H9 (cell line): Measurements from ENCODE around the gene TOP3B. TPM values are rescaled to one million over a fixed set of nuclear protein-coding genes. Genes with fewer than 3 reads are reported as not detected.

Experiments used
- DNase-seq: peaks from one replicate; pipeline ENCODE4 v3.0.0-alpha.2; 2017
- H2AFZ ChIP-seq: one replicate; pipeline ENCODE4 v1.6.1; 2013; ENCODE audit warnings: mild to moderate bottlenecking, low read length, control low read depth, moderate library complexity
- H2AK5ac ChIP-seq: 2 replicates; pipeline ENCODE4 v1.6.1; 2013; ENCODE audit warnings: low read length, control low read depth, mixed read lengths; ENCODE audit not compliant: insufficient read length
- H2BK120ac ChIP-seq: one replicate; pipeline ENCODE4 v1.6.1; 2013; ENCODE audit warnings: low read depth, mild to moderate bottlenecking, low read length, control low read depth, inconsistent platforms; ENCODE audit not compliant: poor library complexity, severe bottlenecking
- H2BK12ac ChIP-seq: 2 replicates; pipeline ENCODE4 v1.6.1; 2013; ENCODE audit warnings: low read length, control low read depth, mixed read lengths, low read depth; ENCODE audit not compliant: insufficient read length
- H2BK15ac ChIP-seq: 2 replicates; pipeline ENCODE4 v1.6.1; 2013; ENCODE audit warnings: low read depth, low read length, control low read depth
- H2BK20ac ChIP-seq: one replicate; pipeline ENCODE4 v1.6.1; 2013; ENCODE audit warnings: low read depth, mild to moderate bottlenecking, low read length, control low read depth, inconsistent platforms; ENCODE audit not compliant: poor library complexity, severe bottlenecking
- H2BK5ac ChIP-seq: 2 replicates; pipeline ENCODE4 v1.6.1; 2013; ENCODE audit warnings: low read length, control low read depth, mixed read lengths; ENCODE audit not compliant: insufficient read length
- H3K14ac ChIP-seq: 2 replicates; pipeline ENCODE4 v1.6.1; 2013; ENCODE audit warnings: low read length, control low read depth; ENCODE audit not compliant: insufficient read depth
- H3K18ac ChIP-seq: 2 replicates; pipeline ENCODE4 v1.6.1; 2013; ENCODE audit warnings: low read depth, mild to moderate bottlenecking, mixed read lengths, low read length, control low read depth; ENCODE audit not compliant: insufficient read length
- H3K23ac ChIP-seq: 2 replicates; pipeline ENCODE4 v1.6.1; 2013; ENCODE audit warnings: low read length, control low read depth, mixed read lengths, low read depth; ENCODE audit not compliant: insufficient read length
- H3K23me2 ChIP-seq: 2 replicates; pipeline ENCODE4 v1.6.1; 2013; ENCODE audit warnings: low read depth, mild to moderate bottlenecking, mixed read lengths, low read length, control low read depth; ENCODE audit not compliant: insufficient read length, poor library complexity, severe bottlenecking
- H3K27ac ChIP-seq: 2 replicates; pipeline ENCODE4 v1.5.1; 2013; ENCODE audit warnings: low read length, control low read depth, mixed read lengths, low read depth; ENCODE audit not compliant: insufficient read length
- H3K27me3 ChIP-seq: 2 replicates; pipeline ENCODE4 v1.6.1; 2013; ENCODE audit warnings: low read length, control low read depth, inconsistent platforms; ENCODE audit not compliant: insufficient read depth
- H3K4ac ChIP-seq: 2 replicates; pipeline ENCODE4 v1.6.1; 2013; ENCODE audit warnings: low read depth, mild to moderate bottlenecking, control low read depth, inconsistent platforms, low read length, moderate library complexity
- H3K4me1 ChIP-seq: 2 replicates; pipeline ENCODE4 v1.6.1; 2013; ENCODE audit warnings: low read length, control low read depth, inconsistent platforms; ENCODE audit not compliant: insufficient read depth
- H3K4me2 ChIP-seq: 2 replicates; pipeline ENCODE4 v1.6.1; 2013; ENCODE audit warnings: low read length, control low read depth, mixed read lengths; ENCODE audit not compliant: insufficient read length, insufficient read depth
- H3K56ac ChIP-seq: 2 replicates; pipeline ENCODE4 v1.6.1; 2013; ENCODE audit warnings: low read depth, mild to moderate bottlenecking, mixed read lengths, low read length, control low read depth; ENCODE audit not compliant: insufficient read length
- H3K79me1 ChIP-seq: 2 replicates; pipeline ENCODE4 v1.6.1; 2013; ENCODE audit warnings: low read depth, mild to moderate bottlenecking, moderate library complexity, low read length, control low read depth, inconsistent platforms; ENCODE audit not compliant: insufficient read depth, poor library complexity, severe bottlenecking
- H3K79me2 ChIP-seq: 2 replicates; pipeline ENCODE4 v1.6.1; 2013; ENCODE audit warnings: low read length, control low read depth, inconsistent platforms; ENCODE audit not compliant: insufficient read depth
- H3K9ac ChIP-seq: 2 replicates; pipeline ENCODE4 v1.6.1; 2013; ENCODE audit warnings: low read length, control low read depth, mixed read lengths; ENCODE audit not compliant: insufficient read length; ENCODE audit errors: extremely low read depth
- H3K9me3 ChIP-seq: one replicate; pipeline ENCODE4 v1.6.1; 2013; ENCODE audit warnings: low read depth, low read length, inconsistent platforms; ENCODE audit not compliant: control insufficient read depth
- H3T11ph ChIP-seq: one replicate; pipeline ENCODE4 v1.6.1; 2013; ENCODE audit warnings: mild to moderate bottlenecking, low read length, control low read depth, inconsistent platforms
- H4K20me1 ChIP-seq: one replicate; pipeline ENCODE4 v1.6.1; 2013; ENCODE audit not compliant: control insufficient read depth, insufficient read length, insufficient read depth
- H4K5ac ChIP-seq: 2 replicates; pipeline ENCODE4 v1.6.1; 2013; ENCODE audit warnings: low read depth, mild to moderate bottlenecking, mixed read lengths, low read length, control low read depth; ENCODE audit not compliant: insufficient read length
- H4K8ac ChIP-seq: replicated peaks from 2 replicates; pipeline ENCODE4 v1.6.1; 2013; ENCODE audit warnings: low read length, control low read depth, mixed read lengths, low read depth; ENCODE audit not compliant: insufficient read length
- H4K91ac ChIP-seq: 2 replicates; pipeline ENCODE4 v1.6.1; 2013; ENCODE audit warnings: low read depth, mild to moderate bottlenecking, moderate library complexity, mixed read lengths, low read length, control low read depth; ENCODE audit not compliant: insufficient read length
- H3K27ac Mint-ChIP-seq, 3 experiments: 2 replicates in 2 of 3; 3 replicates in 1 of 3; pipeline ENCODE4 v1.8.0; 2020 to 2021; ENCODE audit warnings: mixed read lengths in 3 of 3, mild to moderate bottlenecking in 1 of 3, moderate library complexity in 1 of 3
- H3K27me3 Mint-ChIP-seq: 2 replicates; pipeline ENCODE4 v1.8.0; 2021; ENCODE audit warnings: low read depth, mild to moderate bottlenecking, moderate library complexity, mixed read lengths
- H3K36me3 Mint-ChIP-seq, 3 experiments: 2 replicates in 2 of 3; 3 replicates in 1 of 3; pipeline ENCODE4 v1.8.0; 2020 to 2021; ENCODE audit warnings: low read depth in 3 of 3, mixed read lengths in 3 of 3; ENCODE audit not compliant: insufficient read depth in 1 of 3
- H3K4me1 Mint-ChIP-seq, 2 experiments: 2 replicates each; pipeline ENCODE4 v1.8.0; 2020; ENCODE audit warnings: mixed read lengths in 2 of 2
- H3K4me3 Mint-ChIP-seq, 2 experiments: 2 replicates in 1 of 2; 3 replicates in 1 of 2; pipeline ENCODE4 v1.8.0; 2020 to 2021; ENCODE audit warnings: mild to moderate bottlenecking in 2 of 2, mixed read lengths in 2 of 2, moderate library complexity in 1 of 2
- H3K9me3 Mint-ChIP-seq, 2 experiments: 2 replicates in 1 of 2; 3 replicates in 1 of 2; pipeline ENCODE4 v1.8.0; 2020; ENCODE audit warnings: mild to moderate bottlenecking in 2 of 2, mixed read lengths in 2 of 2, moderate library complexity in 1 of 2
- WGBS: extraction: QIAGEN DNeasy Blood & Tissue Kit; methylation state at CpG from one replicate; pipeline ENCODE4 v1.1.7; 2013; ENCODE audit warnings: missing lambda C conversion rate, low lambda C conversion rate, mixed read lengths; ENCODE audit not compliant: insufficient read length; ENCODE audit errors: extremely low coverage; 5-methylcytosine and 5-hydroxymethylcytosine counted together
- total RNA-seq: library from RNA; stranded (reverse); gene quantifications from 2 replicates; pipeline ENCODE4 v1.2.1, GENCODE V29; 2021
- TF ChIP-seq, protein P1 (sequence below): fragments of 200-600 bp; sonication (generic); conservative IDR thresholded peaks from 3 replicates; pipeline ENCODE4 v1.8.0; 2021; ENCODE audit warnings: antibody characterized with exemption, mild to moderate bottlenecking

The TOP3B gene
- total RNA-seq, 1 experiment from 2014 or later: 55.2 TPM

DNA sequence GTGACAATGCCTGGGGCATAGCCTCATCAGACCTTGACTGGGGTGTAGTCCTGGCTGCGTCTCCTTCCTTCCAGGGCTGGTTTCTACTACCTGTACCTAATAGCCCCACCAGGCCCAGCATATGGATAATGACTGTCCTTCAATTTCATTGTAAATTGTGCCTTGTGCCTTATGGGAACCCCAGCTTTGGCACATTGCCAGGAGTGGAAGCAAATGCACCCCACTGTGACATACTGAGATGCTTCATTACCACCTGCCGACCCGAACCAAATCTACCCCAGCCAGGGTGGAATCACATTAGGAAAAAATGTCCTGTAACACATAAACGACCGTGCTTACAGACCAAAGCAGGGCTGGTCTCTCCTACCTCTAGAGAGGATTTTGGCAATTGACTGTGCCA is 7.3 kb downstream of the TOP3B start:
- no peak overlapping the region for H3K4ac ChIP-seq
- DNase-seq: no peak

More for the DNA sequence above, 7.3 kb downstream of the TOP3B start:
- Histone ChIP-seq H3K27ac (no peak overlapping the region), H2BK15ac (no peak overlapping the region), H2AFZ (no peak overlapping the region), H4K5ac (no peak overlapping the region), H2BK12ac (no peak overlapping the region), H3K79me2 (no peaks in the 10 kb centered on the region), H3K79me1 (no peaks in the 10 kb centered on the region), H3K4me2 (no peak overlapping the region), H3K4me1 (no peaks in the 10 kb centered on the region), H3K23ac (no peak overlapping the region), H4K8ac (no peak overlapping the region), H2BK5ac (no peak overlapping the region), H3K9ac (no peak overlapping the region), H3K27me3 (no peaks in the 10 kb centered on the region; the same call in 1 of the 2 replicates), H3K18ac (no peak overlapping the region), H3K56ac (no peak overlapping the region), H4K91ac (no peak overlapping the region), H2BK120ac (no peak overlapping the region), H4K20me1 (no peaks in the 10 kb centered on the region), H3K14ac (no peak overlapping the region), H2AK5ac (no peak overlapping the region), H2BK20ac (no peak overlapping the region), H3K9me3 (no peaks in the 10 kb centered on the region), H3T11ph (no peak overlapping the region), H3K23me2 (no peaks in the 10 kb centered on the region)
- H3K4me3 Mint-ChIP-seq: no peak overlapping the region
- H3K27ac Mint-ChIP-seq: no peak overlapping the region
- H3K4me1 Mint-ChIP-seq: no peaks in the 10 kb centered on the region
- H3K9me3 Mint-ChIP-seq: no peaks in the 10 kb centered on the region
- H3K36me3 Mint-ChIP-seq: peaks cover 31 to 66% (median 62%) of the 10 kb centered on the region in 3 experiments; a peak in 6 of 7 replicates
- H3K27me3 Mint-ChIP-seq: peaks cover 2% of the 10 kb centered on the region
- TF ChIP-seq, protein P1, sequence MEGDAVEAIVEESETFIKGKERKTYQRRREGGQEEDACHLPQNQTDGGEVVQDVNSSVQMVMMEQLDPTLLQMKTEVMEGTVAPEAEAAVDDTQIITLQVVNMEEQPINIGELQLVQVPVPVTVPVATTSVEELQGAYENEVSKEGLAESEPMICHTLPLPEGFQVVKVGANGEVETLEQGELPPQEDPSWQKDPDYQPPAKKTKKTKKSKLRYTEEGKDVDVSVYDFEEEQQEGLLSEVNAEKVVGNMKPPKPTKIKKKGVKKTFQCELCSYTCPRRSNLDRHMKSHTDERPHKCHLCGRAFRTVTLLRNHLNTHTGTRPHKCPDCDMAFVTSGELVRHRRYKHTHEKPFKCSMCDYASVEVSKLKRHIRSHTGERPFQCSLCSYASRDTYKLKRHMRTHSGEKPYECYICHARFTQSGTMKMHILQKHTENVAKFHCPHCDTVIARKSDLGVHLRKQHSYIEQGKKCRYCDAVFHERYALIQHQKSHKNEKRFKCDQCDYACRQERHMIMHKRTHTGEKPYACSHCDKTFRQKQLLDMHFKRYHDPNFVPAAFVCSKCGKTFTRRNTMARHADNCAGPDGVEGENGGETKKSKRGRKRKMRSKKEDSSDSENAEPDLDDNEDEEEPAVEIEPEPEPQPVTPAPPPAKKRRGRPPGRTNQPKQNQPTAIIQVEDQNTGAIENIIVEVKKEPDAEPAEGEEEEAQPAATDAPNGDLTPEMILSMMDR: no peak
- no CpG with 5 or more reads among the region's 5 CpGs for WGBS
